Panc1 (cell line): Measurements from ENCODE around the gene NUP210. TPM values are rescaled to one million over a fixed set of nuclear protein-coding genes. Genes with fewer than 3 reads are reported as not detected.

Source experiments
- ATAC-seq: fragments of 200-7000 bp; cut with Tn5 transposase; 2 replicates; pipeline ENCODE4 v1.9.1; 2020; ENCODE audit warnings: mild to moderate bottlenecking, moderate library complexity
- BruUV-seq: library from RNA; stranded (reverse); fragments of 400-500 nt; replicated peaks from 2 replicates; lab custom pipeline; 2021; lab: Mats Ljungman, UMichigan
- CTCF ChIA-PET: fragments of 300-600 bp; sonication (Branson Sonifier 250); formaldehyde crosslinking; loops from one replicate; lab custom pipeline; 2022; ENCODE audit warnings: antibody characterized with exemption; lab: Charles Lee
- POLR2A ChIA-PET: fragments of 300-600 bp; sonication (Branson Sonifier 250); formaldehyde crosslinking; loops from one replicate; lab custom pipeline; 2022; ENCODE audit warnings: antibody characterized with exemption; lab: Charles Lee
- DNase-seq: peaks from one replicate; pipeline ENCODE4 v3.0.0-alpha.2; 2010; ENCODE audit warnings: low read depth, low spot score
- H3K27ac ChIP-seq: 2 replicates; pipeline ENCODE4 v1.5.1; 2011; ENCODE audit warnings: mild to moderate bottlenecking, low read length, inconsistent platforms
- H3K27me3 ChIP-seq: fragments of 200-500 bp; sonication (Bioruptor generic); 2 replicates; pipeline ENCODE4 v1.6.0; 2014; ENCODE audit warnings: low read length, inconsistent platforms; ENCODE audit not compliant: control insufficient read depth, insufficient read depth
- H3K36me3 ChIP-seq: fragments of 200-500 bp; sonication (Bioruptor generic); 2 replicates; pipeline ENCODE4 v1.5.1; 2014; ENCODE audit warnings: inconsistent platforms, mild to moderate bottlenecking, low read length, moderate library complexity; ENCODE audit not compliant: control insufficient read depth, insufficient read depth
- H3K4me1 ChIP-seq: 2 replicates; pipeline ENCODE4 v1.5.1; 2011; ENCODE audit warnings: inconsistent platforms, mild to moderate bottlenecking, low read length, moderate library complexity; ENCODE audit not compliant: control insufficient read depth, insufficient read depth
- H3K4me3 ChIP-seq, 2 experiments: 2 replicates each; pipeline ENCODE4 v1.5.1; 2011 to 2012; ENCODE audit warnings: low read depth in 2 of 2, low read length in 2 of 2, mild to moderate bottlenecking in 2 of 2, inconsistent platforms in 1 of 2, moderate library complexity in 1 of 2
- H3K9me3 ChIP-seq: fragments of 200-500 bp; sonication (Bioruptor generic); 2 replicates; pipeline ENCODE4 v1.5.1; 2014; ENCODE audit warnings: low read depth, mild to moderate bottlenecking, inconsistent platforms, low read length, moderate library complexity; ENCODE audit not compliant: control insufficient read depth, insufficient read depth
- POLR2AphosphoS5 ChIP-seq: IDR thresholded peaks from 2 replicates; pipeline ENCODE4 v1.6.1; 2012; ENCODE audit warnings: mild to moderate bottlenecking, low read depth, low read length, moderate library complexity
- REST ChIP-seq, 2 experiments: IDR thresholded peaks; 2 replicates each; pipeline ENCODE4 v1.6.1; 2011 to 2012; ENCODE audit warnings: low read depth in 2 of 2, control low read depth in 1 of 2, low read length in 1 of 2, mild to moderate bottlenecking in 1 of 2, moderate library complexity in 1 of 2; ENCODE audit not compliant: insufficient read depth in 1 of 2
- SIN3A ChIP-seq: IDR thresholded peaks from 2 replicates; pipeline ENCODE4 v1.6.1; 2012; ENCODE audit warnings: low read depth, mild to moderate bottlenecking, low read length, moderate library complexity, borderline replicate concordance; ENCODE audit not compliant: insufficient read depth
- TCF7L2 ChIP-seq: IDR thresholded peaks from 2 replicates; pipeline ENCODE4 v1.6.1; 2011; ENCODE audit warnings: mild to moderate bottlenecking, low read depth, low read length, inconsistent platforms
- in situ Hi-C: cut with HindIII; loops from 2 replicates; pipeline ENCODE4 v1.10.0; 2016; ENCODE audit warnings: low sequenced_read_pairs, low pct_unique_long_range_greater_than_20kb
- intact Hi-C: fragments of 100-400 bp; cut with micrococcal nuclease; formaldehyde crosslinking; loops from one replicate; pipeline ENCODE4 v1.10.0; 2022; ENCODE audit not compliant: unreplicated experiment
- total RNA-seq: library from RNA; stranded (reverse); gene quantifications from one replicate; pipeline ENCODE4 v1.2.1, GENCODE V29; 2021; ENCODE audit not compliant: unreplicated experiment
- TF ChIP-seq, protein P1 (sequence below): fragments of 450-650 bp; IDR thresholded peaks from 2 replicates; pipeline ENCODE4 v1.5.1; 2017; ENCODE audit warnings: mild to moderate bottlenecking

Gene NUP210
- total RNA-seq, 1 experiment from 2014 or later: 36.8 TPM

DNA sequence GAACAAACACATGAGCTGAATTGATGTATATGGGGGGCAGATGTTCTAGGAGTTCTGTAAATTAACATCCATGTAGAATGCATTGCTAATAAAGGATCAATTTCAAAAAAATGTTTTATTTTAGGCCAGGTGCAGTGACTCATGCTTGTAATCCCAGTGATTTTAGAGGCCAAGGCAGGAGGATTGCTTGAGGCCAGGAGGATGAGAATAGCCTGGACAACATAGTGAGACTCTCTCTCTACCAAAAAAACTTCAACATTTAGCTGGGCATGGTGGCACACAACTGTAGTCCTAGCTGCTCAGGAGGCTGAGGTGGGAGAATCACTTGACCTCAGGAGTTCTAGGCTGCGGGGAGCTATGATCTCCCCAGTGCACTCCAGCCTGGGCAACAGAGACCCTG lies 6.5 kb upstream of the NUP210 start:
- POLR2A ChIA-PET: no interaction called here
- TF ChIP-seq POLR2AphosphoS5: no peak
- TF ChIP-seq, protein P1, sequence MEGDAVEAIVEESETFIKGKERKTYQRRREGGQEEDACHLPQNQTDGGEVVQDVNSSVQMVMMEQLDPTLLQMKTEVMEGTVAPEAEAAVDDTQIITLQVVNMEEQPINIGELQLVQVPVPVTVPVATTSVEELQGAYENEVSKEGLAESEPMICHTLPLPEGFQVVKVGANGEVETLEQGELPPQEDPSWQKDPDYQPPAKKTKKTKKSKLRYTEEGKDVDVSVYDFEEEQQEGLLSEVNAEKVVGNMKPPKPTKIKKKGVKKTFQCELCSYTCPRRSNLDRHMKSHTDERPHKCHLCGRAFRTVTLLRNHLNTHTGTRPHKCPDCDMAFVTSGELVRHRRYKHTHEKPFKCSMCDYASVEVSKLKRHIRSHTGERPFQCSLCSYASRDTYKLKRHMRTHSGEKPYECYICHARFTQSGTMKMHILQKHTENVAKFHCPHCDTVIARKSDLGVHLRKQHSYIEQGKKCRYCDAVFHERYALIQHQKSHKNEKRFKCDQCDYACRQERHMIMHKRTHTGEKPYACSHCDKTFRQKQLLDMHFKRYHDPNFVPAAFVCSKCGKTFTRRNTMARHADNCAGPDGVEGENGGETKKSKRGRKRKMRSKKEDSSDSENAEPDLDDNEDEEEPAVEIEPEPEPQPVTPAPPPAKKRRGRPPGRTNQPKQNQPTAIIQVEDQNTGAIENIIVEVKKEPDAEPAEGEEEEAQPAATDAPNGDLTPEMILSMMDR: no peak
- TF ChIP-seq REST (IDR thresholded peaks at IDR 0.05; ENCODE audit: insufficient read depth in 1 of 2, low read depth in 2 of 2, low read length in 1 of 2): no peak
- TF ChIP-seq TCF7L2: no peak
- no peak for TF ChIP-seq SIN3A
- Histone ChIP-seq H3K27ac (no peak overlapping the region), H3K36me3 (no peaks in the 10 kb centered on the region), H3K27me3 (no peaks in the 10 kb centered on the region), H3K4me1 (no peaks in the 10 kb centered on the region), H3K4me3 (no peak overlapping the region), H3K9me3 (no peaks in the 10 kb centered on the region)
- DNase-seq (no peak), ATAC-seq (no peak)
- in situ Hi-C loops: no loop called here
- no TSS peak for BruUV-seq
- CTCF ChIA-PET: interaction anchor here (0.8 kb wide), 1 partner anchor 335 kb away, joined by 3 read pairs; no protein-coding TSS in a partner anchor
- intact Hi-C loops: no loop called here

- H3K27me3 ChIP-seq: no peaks in the 10 kb centered on the region
- no peak overlapping the region for H3K27ac ChIP-seq
- no peaks in the 10 kb centered on the region for H3K9me3 ChIP-seq
- in situ Hi-C loops (no loop called here), intact Hi-C loops (no loop called here)
- ChIA-PET CTCF (no interaction called here), POLR2A (no interaction called here)
- no peaks in the 10 kb centered on the region for H3K4me1 ChIP-seq
- H3K4me3 ChIP-seq: no peak overlapping the region
- TF ChIP-seq SIN3A (no peak), REST (IDR thresholded peaks at IDR 0.05; ENCODE audit: insufficient read depth in 1 of 2, low read depth in 2 of 2, low read length in 1 of 2) (no peak), POLR2AphosphoS5 (no peak), TCF7L2 (no peak)
- TF ChIP-seq, protein P1: no peak
- no TSS peak for BruUV-seq
- DNase-seq: no peak
- H3K36me3 ChIP-seq: no peaks in the 10 kb centered on the region
- no peak for ATAC-seq
These were observed 5.6 kb upstream of the NUP210 start for GRCh38 chr3:13425689-13426088.
